HG03139 (cell line): Measurements from ENCODE around the gene IFNL1.
"Not testable (repeated sequence)": the region's sequence is repeated elsewhere in the genome, so short reads cannot be mapped to it uniquely, and the experiment has no call there.

Source experiments
- ATAC-seq: cut with Tn5 transposase; IDR thresholded peaks from one replicate; pipeline ENCODE4 v1.9.1; 2021; ENCODE audit not compliant: unreplicated experiment

Gene IFNL1

DNA sequence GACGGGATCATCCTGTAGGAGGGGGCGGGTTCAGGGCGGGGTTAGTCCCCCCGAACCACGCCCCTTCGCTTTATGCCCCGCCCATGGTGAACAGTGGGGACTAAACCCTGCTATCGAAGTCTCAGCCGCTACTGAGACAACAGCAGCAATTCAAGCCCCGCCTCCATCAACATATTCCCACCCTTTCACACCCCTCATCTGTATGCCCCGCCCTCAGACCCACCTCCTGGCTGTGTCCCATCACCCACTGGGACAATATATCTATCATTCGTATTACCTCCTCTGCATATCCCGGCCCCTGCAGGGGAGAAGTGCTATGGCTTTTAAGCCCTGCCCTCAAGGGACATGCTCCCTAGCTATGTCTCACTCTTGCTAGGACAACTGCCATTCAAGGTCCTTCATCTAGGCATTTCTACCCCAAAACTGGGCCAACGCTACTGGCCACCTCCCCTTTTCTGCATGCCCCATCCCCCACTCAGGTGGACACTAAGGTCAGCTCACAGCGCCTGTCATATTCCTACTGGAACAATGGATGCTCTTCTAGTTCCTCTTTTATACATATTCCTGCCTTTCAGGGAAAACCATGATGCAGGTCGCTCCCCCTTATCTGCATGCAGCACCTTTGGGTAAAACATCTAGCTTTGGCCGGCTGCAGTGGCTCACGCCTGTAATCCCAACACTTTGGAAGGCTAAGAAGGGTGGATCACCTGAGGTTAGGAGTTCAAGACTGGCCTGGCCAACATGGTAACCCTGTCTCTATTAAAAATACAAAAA lies 12.5 kb downstream of the IFNL1 start:
- ATAC-seq = no peak

DNA sequence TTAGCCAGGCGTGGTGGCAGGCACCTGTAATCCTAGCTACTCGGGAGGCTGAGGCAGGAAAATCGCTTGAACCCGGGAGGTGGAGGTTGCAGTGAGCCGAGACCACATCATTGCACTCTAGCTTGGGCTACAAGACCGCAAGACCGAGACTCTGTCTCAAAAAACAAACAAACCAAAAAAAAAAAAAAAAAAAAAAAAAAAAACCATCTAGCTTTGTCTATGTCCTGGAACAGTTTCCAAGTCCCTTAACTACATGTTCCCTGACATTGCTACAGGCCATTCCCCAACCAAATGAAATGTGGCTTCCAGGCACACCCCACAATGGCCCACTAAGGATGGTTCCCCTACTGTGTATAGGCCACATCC lies 13.1 kb downstream of the IFNL1 start:
- not testable (repeated sequence) for ATAC-seq

DNA sequence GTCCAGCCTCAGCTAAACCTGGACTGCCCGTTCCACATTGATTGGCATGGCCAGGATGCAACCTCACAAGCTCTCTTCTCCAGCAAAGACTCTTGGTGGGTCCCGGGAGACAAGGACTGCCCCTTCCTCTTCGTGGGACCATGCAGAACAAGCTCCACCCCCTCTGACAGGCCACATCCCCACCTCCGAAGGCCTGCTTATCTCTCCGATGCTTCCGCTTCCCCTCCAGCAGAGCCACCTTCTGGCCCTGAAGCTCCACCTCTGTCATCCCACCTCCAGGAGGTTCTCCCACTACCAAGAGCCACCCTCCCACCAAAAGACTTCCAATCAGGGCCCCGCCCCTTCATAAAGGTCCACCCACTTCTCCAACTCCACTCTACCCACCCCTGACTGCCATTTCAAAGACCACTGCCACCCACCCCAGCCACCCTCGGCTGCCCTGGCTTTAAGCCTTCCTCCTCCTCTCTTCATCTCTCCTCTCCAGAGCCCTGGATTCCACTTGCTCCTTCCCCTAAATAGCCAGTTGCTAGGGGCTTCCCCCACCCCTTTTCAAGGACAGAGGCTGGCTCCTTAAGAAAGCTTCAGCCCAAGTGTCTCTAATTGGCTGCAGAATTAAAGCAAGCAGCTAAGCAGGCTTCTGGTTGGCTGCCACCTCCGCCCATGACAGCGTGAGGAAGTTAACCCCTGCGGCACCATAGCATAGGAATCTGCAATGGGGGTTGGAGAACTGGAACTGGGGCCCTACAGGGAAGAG lies 14.5 kb downstream of the IFNL1 start:
- no peak for ATAC-seq

DNA sequence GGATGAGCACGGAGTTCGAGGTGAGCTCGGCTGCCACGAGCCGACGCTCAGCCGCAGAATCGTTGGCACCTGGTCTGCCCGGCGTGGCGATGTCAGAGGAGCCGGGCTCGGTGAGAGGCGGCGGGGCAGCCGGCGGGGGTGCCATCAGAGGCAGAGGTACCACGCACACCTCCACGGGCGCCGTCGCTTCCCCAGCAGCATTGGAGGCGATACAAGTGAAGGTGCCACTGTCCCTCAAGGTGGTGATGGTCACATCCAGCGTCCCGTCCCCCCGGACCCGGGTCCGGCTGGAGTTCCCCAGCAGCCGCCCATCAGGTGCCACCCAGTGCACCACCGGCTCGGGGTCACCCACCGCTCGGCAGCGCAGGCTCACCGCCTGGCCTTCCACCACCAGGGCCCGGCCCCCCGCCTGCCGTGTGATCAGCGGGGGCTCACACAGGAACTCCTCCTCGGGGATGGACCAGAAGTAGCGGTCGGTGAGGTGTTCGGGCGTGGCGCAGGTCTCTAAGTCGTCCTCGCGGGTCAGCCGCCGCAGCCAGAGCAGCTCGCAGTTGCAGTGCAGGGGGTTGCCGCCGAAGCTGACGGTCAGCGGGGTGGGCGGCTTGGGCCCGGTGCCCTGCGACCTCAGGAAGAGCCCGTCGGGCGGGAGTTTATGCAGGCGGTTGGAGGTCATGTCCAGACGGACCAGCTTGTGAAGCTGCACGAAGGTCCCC lies 18.0 kb downstream of the IFNL1 start:
- no peak for ATAC-seq

DNA sequence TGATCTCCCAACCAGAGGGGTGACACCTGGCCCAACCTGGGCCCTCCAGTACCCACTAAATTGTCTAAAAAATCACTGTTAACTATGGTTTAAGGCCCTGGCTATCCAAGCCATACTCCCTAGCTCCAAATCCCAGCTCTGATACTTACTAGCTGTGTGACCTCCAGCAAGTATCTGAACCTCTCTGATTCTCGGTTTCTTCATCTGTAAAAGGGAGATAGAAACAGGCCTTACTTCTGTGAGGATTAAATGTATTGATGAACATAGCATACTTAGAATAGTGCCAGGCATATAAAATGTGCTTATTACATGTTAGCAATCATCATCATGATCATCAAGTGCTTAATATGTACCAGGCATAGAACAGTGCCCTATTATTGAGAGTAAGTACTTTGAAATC lies 19.7 kb downstream of the IFNL1 start:
- no peak for ATAC-seq

DNA sequence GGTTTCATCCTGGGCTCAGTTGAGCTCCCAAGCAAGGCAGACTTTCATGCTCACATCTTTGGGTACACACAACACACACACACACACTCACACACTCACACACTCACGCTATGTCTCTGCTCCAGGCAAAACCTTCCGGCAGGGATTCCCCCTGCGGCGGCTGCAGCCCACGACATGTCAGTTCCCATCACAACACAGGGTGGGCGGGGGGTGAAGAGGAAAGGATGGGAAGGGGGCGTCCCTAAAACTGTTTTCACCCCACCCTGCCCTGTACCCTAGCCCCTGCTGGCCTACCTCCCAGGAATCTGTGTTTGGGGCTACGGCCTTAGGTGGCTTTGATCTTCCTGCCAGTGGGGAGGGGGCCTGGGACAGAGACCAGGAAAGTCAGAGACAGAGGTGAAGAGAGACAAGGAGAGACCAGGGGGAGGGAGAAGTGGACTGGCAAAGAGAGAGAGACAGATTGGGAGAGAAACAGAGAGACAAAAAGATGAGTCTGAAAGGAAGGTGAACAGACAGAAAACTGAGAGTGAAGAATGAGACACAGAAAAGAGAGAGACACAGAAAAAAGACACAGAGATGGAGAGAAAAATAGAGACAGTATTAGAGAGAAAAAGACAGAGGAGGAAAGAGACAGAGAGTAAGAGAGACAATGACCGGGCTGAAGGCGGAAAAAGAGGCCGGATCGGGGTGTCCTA lies 20.6 kb downstream of the IFNL1 start:
- no peak for ATAC-seq

DNA sequence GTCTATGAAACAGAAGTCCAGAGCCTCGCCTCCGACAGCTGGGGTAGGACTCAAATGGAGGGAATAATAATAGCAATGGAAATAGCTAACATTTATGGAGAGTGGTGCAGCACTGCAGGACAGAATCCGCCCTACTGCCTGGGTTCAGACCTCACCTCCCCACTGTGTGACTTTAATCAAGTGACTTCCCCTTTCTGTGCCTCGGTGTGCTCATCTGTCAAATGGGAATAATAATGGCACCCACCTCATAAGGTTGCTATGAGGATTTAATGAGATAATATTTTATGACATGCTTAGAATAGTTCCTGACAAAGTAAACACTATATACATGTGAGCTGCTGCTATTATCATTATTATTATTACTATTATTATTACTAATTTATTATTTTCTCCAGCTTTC lies 21.3 kb downstream of the IFNL1 start:
- no peak for ATAC-seq

DNA sequence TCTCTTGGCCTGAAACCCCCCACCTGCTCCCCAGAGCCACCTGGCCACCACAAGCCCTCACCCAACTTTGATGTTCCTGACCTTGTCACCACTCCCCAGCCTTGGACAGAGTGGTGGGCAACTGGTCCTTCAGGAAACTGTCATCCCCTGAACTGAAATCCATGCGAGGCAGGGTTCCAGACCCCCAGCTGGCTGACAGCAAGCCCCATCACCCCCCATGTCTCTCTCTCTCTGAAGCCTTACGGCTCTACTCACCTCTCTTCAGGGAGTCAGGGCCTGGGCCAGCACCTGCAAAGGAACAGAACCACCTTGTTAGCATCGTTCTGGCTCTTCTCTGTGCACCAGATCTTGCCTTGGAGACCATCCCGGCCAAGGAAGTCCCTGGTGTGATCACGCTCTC lies 21.9 kb downstream of the IFNL1 start:
- ATAC-seq = no peak

DNA sequence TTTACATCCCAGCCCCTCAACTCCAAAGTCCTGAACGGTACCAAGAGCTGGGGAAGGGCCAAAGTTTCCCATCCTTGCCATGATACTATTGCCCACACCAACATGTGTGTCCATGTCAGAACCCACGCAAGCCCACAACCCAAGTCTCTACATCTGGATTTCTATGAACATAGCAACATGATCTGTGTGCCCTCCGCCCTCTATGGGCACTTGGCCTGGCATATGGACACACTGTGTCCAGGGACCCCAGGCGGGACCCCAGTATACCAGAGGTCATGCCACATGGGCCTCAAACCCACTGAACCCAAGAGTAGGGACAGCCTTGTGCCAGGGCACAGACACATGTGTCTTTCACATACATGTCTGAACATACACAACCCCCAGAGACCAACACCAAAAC lies 22.5 kb downstream of the IFNL1 start:
- ATAC-seq = no peak

DNA sequence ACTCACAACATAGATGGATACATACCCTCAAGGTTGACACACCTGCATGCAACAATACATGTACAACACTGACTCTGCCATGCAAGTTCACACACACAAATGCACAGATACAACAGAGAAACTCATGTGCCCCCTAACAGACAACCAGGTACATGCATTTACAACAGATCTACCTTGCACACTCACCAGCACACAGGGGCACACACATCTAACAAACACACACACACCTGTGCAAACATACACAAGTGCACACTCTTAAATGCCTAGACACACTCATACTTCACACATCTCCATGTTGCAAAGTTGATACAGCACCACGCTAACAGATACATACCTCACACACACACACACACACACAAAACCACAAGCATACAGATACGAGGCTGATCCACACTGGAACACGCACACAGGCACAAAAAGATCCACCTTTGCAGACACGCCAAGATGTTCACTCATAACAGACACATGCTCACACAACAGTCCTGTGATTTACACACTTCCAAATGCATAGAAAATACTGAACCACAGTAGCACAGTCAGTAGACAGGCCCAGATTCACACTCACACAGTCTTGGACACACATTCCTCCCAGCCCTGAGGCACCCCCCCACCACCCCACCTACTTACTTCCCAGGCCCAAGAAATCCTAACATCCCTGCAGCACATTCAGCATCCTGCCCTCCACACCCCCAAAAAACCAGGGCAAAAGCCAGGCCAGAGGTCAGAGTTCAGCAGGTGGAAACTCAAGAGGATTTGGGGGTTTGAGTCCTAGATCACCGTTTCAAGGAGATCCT lies 23.1 kb downstream of the IFNL1 start:
- ATAC-seq = no peak

DNA sequence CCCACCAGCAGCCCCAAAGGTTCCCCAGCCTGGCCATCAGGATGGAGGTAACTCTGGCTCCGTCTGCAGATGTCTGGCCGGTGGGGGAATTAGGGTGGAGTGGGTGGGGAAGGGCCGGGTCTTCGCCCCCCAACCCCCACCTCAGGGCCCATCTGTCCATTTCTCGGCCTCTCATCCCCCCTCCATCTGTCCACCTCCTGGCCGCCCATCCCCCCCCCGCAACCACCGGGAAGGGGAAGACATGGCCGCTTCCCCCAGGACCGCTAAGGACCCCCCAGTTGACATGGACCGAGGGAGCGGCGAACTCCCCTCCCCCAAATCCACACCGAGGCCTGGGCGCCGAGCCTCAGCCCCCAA lies 23.7 kb downstream of the IFNL1 start:
- no peak for ATAC-seq

DNA sequence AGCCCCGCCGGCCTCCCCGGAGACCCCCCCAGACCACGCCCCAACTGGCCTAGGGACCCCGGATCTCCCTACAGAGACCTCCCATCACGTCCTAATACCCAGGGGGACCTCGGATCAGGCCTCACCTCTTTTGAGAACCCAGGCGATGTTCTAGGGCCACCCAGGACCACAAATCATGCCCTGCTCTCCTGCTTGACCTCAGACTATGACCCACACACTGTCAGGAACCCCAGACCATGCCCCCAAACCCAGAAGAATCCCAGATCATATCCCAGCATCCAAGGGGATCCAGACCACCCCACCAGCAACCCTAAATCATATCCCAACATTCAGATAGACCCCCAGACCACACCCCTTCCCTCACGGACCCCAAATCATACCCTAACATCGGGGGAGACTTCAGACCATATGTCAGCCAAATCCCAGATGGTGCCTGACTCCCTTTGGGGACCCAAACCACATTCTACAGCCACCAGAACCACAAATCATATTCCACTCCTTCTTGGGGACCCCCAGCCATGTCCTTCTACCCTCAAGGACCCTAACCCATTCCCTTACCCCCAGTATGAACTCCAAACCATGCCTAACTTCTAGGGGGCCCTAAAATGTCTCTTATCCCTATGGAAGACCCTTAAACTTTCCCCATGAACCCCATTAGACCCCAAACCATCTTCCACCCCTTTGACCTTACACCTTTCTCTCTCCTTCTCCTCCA lies 25.1 kb downstream of the IFNL1 start:
- no peak for ATAC-seq

DNA sequence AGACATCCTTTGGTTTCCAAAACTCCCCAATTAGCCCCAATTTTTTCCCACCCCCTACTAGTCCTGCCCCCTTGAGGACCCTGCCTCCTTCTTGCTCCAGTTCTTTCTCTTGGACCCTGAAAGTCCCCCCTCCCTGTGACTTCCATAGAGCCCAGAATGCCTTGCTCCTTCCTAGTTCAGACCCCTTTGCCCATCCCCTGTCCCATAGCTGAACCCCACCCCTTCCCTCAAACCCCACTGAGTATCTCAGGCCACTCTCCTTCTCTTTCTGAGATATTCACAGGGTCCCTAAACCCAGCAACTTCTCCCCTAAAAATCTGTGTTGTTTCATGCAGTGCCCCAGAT lies 25.6 kb downstream of the IFNL1 start:
- ATAC-seq = no peak

DNA sequence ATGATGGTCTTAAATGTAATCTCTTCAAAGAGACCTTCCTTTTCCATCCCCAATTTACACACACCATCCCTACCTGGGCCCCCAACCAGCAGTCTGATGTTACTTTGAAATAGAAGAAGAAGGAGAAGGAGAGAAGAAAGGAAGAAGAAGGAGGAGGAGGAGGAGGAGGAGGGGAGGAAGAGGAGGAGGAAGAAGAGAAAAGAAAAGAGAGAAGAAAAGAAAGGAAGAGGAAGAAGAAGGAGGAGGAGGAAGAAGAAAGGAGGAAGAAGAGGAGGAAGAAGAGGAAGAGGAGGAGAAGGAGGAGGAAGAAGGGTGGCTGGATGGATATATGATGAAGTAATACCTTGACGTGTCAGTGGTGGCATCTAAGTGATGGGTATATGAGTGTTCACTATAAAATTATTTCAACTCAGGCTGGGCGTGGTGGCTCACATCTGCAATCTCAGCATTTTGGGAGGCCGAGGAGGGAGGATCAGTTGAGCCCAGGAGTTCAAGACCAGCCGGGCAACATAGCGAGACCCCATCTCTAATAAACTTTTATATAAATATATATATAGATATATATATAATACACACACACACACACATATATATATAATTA lies 28.1 kb downstream of the IFNL1 start:
- ATAC-seq = no peak

DNA sequence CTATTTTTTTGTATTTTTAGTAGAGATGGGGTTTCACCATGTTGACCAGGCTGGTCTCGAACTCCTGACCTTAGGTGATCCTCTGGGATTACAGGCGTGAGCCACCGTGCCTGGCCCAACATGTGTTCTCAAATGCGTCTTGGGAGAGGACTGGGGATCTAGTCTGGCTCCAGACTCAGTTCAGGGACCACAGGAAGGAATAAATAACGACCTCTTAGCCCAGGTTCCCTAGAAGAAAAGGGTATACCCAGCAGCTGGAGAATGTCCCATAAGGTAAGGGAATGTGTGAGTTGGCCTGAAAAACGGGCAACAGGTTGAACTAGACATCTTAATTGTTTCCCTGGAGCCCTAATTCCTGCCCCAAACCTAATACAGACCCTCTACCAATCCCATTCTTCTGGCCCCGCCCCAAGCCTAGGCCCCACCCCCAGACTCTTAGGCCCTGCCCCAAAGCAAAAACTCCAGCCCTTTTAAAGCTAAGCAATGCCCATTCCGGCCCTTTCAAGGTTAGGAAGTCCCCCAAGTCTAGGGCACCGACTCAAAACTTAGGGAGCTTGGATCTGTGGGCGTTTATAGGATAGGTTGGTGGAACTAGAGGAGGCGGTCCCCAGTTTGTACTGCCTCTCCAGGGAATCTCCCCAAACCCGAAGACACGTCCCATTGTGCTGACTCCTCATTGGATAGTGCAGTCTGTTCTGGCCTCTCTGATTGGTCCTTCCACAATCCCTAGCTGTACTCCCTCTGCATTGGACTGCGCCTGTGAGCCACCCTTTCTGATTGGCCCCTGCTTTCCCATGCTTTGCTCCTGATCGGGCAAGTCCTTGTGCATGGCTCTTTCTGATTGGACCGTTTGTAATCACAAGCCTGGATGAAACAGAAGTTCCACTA lies 29.8 kb downstream of the IFNL1 start:
- no peak for ATAC-seq

DNA sequence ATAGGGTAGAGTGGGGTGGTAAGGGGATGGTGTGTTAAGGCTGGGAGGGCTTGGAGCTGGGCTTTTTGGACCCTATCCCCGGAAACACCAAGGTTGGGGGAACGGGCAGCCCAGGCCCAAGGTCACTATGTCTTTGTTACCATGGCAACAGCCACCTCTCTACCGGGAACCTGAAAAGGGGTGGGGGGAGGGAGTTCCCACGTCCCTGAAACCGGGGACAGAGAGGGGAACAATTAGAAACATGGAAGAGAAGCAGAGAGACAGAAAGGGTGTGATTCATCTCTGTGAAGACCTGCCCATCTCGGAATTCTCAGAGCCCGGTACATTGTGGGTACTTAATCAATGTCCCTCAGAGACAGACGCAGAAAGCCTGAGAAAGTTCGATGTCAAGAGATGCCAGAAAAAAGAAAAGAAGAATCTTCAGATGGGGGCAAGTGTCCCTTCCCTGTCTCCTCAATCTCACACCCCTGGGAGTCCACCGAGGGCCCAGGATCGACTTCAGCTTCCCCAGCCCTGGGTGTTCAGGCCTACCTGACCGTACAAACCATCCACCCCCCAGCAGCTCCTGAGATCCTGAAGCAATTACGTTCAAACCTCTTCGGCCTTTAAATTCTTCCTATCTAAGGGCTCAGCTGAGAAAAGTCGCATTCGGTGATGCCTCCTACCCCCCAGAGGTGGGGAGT lies 31.3 kb downstream of the IFNL1 start:
- ATAC-seq = no peak

DNA sequence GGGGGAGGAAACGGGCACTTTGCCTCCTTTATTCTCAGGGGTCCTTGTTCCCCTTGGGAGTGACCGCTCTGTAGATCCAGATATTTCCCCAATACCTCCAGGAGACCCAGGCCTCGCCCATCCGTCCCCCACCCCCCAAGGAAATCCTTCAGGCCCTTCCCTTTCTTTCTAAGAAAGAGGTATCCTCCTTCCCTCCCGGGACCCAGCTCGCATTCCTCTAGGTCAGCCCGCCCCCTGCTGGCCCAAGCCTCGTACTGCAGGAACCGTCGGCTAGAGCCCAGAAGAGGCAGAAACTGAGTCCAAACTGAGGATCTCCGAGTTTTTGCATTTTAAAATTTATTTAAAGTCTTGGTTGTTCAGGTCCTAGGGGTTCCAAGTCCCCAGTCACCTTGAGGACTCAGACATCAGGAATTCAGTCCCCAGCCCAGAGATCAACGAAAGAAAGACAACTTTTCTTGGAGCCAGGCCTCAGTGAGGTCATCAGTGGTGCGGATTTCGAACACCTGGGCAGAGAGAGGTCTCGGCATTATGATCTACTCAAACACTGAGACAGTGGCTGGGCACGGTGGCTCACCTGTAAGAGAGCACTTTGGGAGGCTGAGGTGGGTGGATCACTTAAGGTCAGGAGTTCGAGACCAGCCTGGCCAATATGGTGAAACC lies 32.0 kb downstream of the IFNL1 start:
- no peak for ATAC-seq

DNA sequence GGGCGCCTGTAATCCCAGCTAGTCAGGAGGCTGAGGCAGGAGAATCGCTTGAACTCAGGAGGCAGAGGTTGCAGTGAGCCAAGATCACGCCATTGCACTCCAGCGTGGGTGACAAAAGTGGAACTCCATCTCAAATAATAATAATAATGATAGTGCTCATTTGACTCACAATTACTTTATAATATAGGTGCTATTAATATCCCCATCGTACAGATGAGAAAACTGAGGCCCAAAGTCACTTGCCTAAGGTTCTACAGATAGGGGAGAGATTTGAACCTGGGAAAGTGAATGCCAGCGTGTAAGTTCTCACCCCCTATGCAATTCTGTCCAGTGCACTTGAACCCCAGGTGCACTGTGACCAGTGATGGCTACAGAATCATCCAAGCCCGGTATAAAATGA lies 33.7 kb downstream of the IFNL1 start:
- no peak for ATAC-seq
